Gastrocnemius medialis (tissue), 4 donors: ENCODE measurements around the gene PACS2.

ENCODE experiments used
- POLR2A ChIP-seq, 2 donors: fragments of 450-650 bp; IDR thresholded peaks; one replicate each; pipeline ENCODE4 v1.6.1; 2017; ENCODE audit warnings: antibody characterized with exemption in 2 of 2, mild to moderate bottlenecking in 2 of 2, moderate library complexity in 2 of 2
- TF ChIP-seq, protein P1 (sequence below), 5 experiments: fragments of 450-650 bp in 3 of 5; fragments of 200-600 bp in 2 of 5; sonication (generic) in 2 of 5; IDR thresholded peaks in 4 of 5; conservative IDR thresholded peaks in 1 of 5; 1 replicate in 4 of 5; 2 replicates in 1 of 5; pipeline ENCODE4 v1.5.1; 2016 to 2019; ENCODE audit warnings: antibody characterized with exemption in 5 of 5, mild to moderate bottlenecking in 3 of 5, moderate library complexity in 3 of 5

DNA sequence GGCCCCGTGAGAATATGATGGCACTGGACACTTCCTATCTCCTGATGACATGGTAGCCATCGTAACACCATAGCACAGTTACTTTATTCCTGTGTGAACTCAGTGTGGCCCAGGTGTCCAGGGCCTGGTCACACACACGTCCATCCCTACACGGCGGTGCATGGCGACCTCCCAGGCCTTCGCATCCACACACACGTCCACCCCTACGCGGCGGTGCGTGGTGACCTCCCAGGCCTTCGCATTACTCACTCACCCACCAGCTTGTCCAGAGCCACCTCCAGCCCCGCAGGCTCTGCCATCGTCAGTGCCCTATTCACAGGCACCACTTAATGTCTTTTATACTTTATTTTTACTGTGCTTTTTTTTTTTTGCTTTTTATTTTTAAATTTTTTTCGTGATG, 44.4 kb downstream of the PACS2 start:
- TF ChIP-seq POLR2A (IDR thresholded peaks at IDR 0.05): no peak
- TF ChIP-seq, protein P1, sequence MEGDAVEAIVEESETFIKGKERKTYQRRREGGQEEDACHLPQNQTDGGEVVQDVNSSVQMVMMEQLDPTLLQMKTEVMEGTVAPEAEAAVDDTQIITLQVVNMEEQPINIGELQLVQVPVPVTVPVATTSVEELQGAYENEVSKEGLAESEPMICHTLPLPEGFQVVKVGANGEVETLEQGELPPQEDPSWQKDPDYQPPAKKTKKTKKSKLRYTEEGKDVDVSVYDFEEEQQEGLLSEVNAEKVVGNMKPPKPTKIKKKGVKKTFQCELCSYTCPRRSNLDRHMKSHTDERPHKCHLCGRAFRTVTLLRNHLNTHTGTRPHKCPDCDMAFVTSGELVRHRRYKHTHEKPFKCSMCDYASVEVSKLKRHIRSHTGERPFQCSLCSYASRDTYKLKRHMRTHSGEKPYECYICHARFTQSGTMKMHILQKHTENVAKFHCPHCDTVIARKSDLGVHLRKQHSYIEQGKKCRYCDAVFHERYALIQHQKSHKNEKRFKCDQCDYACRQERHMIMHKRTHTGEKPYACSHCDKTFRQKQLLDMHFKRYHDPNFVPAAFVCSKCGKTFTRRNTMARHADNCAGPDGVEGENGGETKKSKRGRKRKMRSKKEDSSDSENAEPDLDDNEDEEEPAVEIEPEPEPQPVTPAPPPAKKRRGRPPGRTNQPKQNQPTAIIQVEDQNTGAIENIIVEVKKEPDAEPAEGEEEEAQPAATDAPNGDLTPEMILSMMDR (IDR thresholded peaks at IDR 0.05 in 4 of 5, conservative IDR thresholded peaks at IDR 0.05 in 1 of 5): no peak
